HepG2 (cell line): ENCODE measurements around the gene KIAA1958. TPM values are rescaled to one million over a fixed set of nuclear protein-coding genes. Genes with fewer than 3 reads are reported as not detected.

Experiments used
- ATAC-seq: fragments of 200-7000 bp; cut with Tn5 transposase; 3 replicates; pipeline ENCODE4 v1.9.1; 2020; ENCODE audit warnings: mild to moderate bottlenecking, moderate library complexity
- BruUV-seq: library from RNA; stranded (reverse); fragments of 400-500 nt; replicated peaks from 2 replicates; lab custom pipeline; 2021; lab: Mats Ljungman, UMichigan
- CTCF ChIA-PET: fragments of 300-600 bp; formaldehyde crosslinking; extraction: SDS; loops from one replicate; lab custom pipeline; 2021; ENCODE audit warnings: low total read pairs, inconsistent platforms, low intra/inter-chr PET ratio; lab: Yijun Ruan, JAX
- POLR2A ChIA-PET: fragments of 350-600 bp; sonication (Branson Sonifier 250); formaldehyde crosslinking; loops from one replicate; lab custom pipeline; 2020; ENCODE audit warnings: antibody characterized with exemption, inconsistent platforms; lab: Yijun Ruan, JAX
- DNase-seq: peaks from one replicate; pipeline ENCODE4 v3.0.0-alpha.2; 2015; ENCODE audit warnings: low spot score
- FAIRE-seq: peaks from 3 replicates; lab custom pipeline; 2011; peaks lifted over from hg19 to GRCh38; lab: Jason Lieb, UNC
- H2AFZ ChIP-seq: one replicate; pipeline ENCODE4 v1.6.1; 2011; ENCODE audit warnings: low read length, inconsistent platforms
- H3K27ac ChIP-seq: fragments of 300-600 bp; 3 replicates; pipeline ENCODE4 v1.8.0; 2011; ENCODE audit warnings: mixed run types, mild to moderate bottlenecking, mixed read lengths, low read length, inconsistent platforms; ENCODE audit not compliant: insufficient read depth; ENCODE audit errors: extremely low read length
- H3K27me3 ChIP-seq, 2 experiments: fragments of 200-600 bp in 1 of 2; 2 replicates in 1 of 2; 3 replicates in 1 of 2; pipeline versions ENCODE4 v1.6.0 to v1.8.0; 2011; ENCODE audit warnings: low read length in 2 of 2, mild to moderate bottlenecking in 2 of 2, moderate library complexity in 2 of 2, inconsistent platforms in 1 of 2; ENCODE audit not compliant: insufficient read depth in 2 of 2, control insufficient read depth in 1 of 2
- H3K36me3 ChIP-seq, 2 experiments: fragments of 200-600 bp in 1 of 2; replicated peaks in 1 of 2; 2 replicates in 1 of 2; 3 replicates in 1 of 2; pipeline versions ENCODE4 v1.5.1 to v1.8.0; 2011; ENCODE audit warnings: low read length in 2 of 2, inconsistent platforms in 1 of 2; ENCODE audit not compliant: insufficient read depth in 2 of 2, control insufficient read depth in 1 of 2
- H3K4me1 ChIP-seq: 2 replicates; pipeline ENCODE4 v1.5.1; 2012; ENCODE audit warnings: low read length, inconsistent platforms; ENCODE audit not compliant: insufficient read depth
- H3K4me2 ChIP-seq: 2 replicates; pipeline ENCODE4 v1.6.0; 2011; ENCODE audit warnings: low read depth, low read length, inconsistent platforms
- H3K4me3 ChIP-seq, 3 experiments: fragments of 200-600 bp in 1 of 3; sonication (generic), shearing (Covaris generic) in 1 of 3; replicated peaks in 1 of 3; 2 replicates each; pipeline ENCODE4 v1.5.1; 2011 to 2016; ENCODE audit warnings: low read length in 3 of 3, inconsistent platforms in 2 of 3, low read depth in 2 of 3, mild to moderate bottlenecking in 2 of 3, control low read depth in 1 of 3, mixed read lengths in 1 of 3; ENCODE audit not compliant: insufficient read depth in 1 of 3
- H3K79me2 ChIP-seq: one replicate; pipeline ENCODE4 v1.6.1; 2011; ENCODE audit warnings: low read length, inconsistent platforms; ENCODE audit not compliant: insufficient read depth
- H3K9ac ChIP-seq: 2 replicates; pipeline ENCODE4 v1.6.0; 2011; ENCODE audit warnings: mild to moderate bottlenecking, low read depth, low read length, inconsistent platforms; ENCODE audit not compliant: insufficient read depth
- H3K9me3 ChIP-seq: 2 replicates; pipeline ENCODE4 v1.5.1; 2012; ENCODE audit warnings: mild to moderate bottlenecking, low read length
- H4K20me1 ChIP-seq: 2 replicates; pipeline ENCODE4 v1.6.0; 2011; ENCODE audit warnings: inconsistent platforms, mild to moderate bottlenecking, low read length, moderate library complexity; ENCODE audit not compliant: insufficient read depth
- CBX1 ChIP-seq: IDR thresholded peaks from one replicate; pipeline ENCODE4 v1.6.1; 2016; ENCODE audit warnings: antibody characterized with exemption, low read depth
- GATA4 ChIP-seq: sonication (generic); IDR thresholded peaks from 2 replicates; pipeline ENCODE4 v1.6.1; 2016; ENCODE audit warnings: antibody characterized with exemption, low read depth, borderline replicate concordance
- HES4 ChIP-seq: sonication (generic); formaldehyde crosslinking; IDR thresholded peaks from 2 replicates; pipeline ENCODE4 v1.9.0; 2021; ENCODE audit warnings: mild to moderate bottlenecking, missing genetic modification reagents, borderline replicate concordance
- HMGA1 ChIP-seq: sonication (generic); formaldehyde crosslinking; conservative IDR thresholded peaks from 2 replicates; pipeline ENCODE4 v1.4.0; 2020; ENCODE audit warnings: missing genetic modification reagents
- ISL2 ChIP-seq: sonication (generic); formaldehyde crosslinking; IDR thresholded peaks from 2 replicates; pipeline ENCODE4 v1.5.0; 2020; ENCODE audit warnings: missing genetic modification reagents
- SUZ12 ChIP-seq: fragments of 150-350 bp; IDR thresholded peaks from 2 replicates; pipeline ENCODE4 v1.6.1; 2014; ENCODE audit warnings: low read depth, low read length
- ZNF30 ChIP-seq: sonication (generic); formaldehyde crosslinking; IDR thresholded peaks from 2 replicates; pipeline ENCODE4 v1.5.0; 2020; ENCODE audit warnings: mild to moderate bottlenecking, missing genetic modification reagents
- WGBS: methylation state at CpG from one replicate; pipeline ENCODE4 v1.1.6; 2017; ENCODE audit warnings: low lambda C conversion rate; 5-methylcytosine and 5-hydroxymethylcytosine counted together
- in situ Hi-C: cut with HindIII; loops from 2 replicates; pipeline ENCODE4 v1.10.0; 2017; ENCODE audit warnings: low pct_unique_long_range_greater_than_20kb; ENCODE audit not compliant: extremely low pct_ligation_motif_present
- intact Hi-C: fragments of 100-400 bp; cut with micrococcal nuclease; formaldehyde crosslinking; loops from one replicate; pipeline ENCODE4 v1.10.0; 2022; ENCODE audit not compliant: unreplicated experiment
- polyA plus RNA-seq, 8 experiments: library from polyadenylated mRNA; depleted of rRNA in 3 of 8; stranded (reverse) in 7 of 8; unstranded in 1 of 8; fragments of >200 nt; fragmentation: Illumina TruSeq in 4 of 8; extraction: Trizol in 4 of 8; gene quantifications; 2 replicates each; pipeline versions ENCODE4 v1.2.1 to v1.2.3, GENCODE V29; 2011 to 2016; ENCODE audit warnings: low read depth in 4 of 8, missing spikeins in 1 of 8, mixed read lengths in 1 of 8; ENCODE audit not compliant: insufficient read depth in 1 of 8
- total RNA-seq, 5 experiments: library from RNA; depleted of rRNA; stranded (reverse); fragments of >200 nt; fragmentation: Illumina TruSeq; extraction: Trizol; gene quantifications; 2 replicates each; pipeline ENCODE4 v1.2.3, GENCODE V29; 2016; ENCODE audit warnings: low read depth in 1 of 5
- TF ChIP-seq, protein P1 (sequence below): sonication (generic); formaldehyde crosslinking; IDR thresholded peaks from 2 replicates; pipeline ENCODE4; 2020; ENCODE audit warnings: missing genetic modification reagents, mild to moderate bottlenecking, borderline replicate concordance
- TF ChIP-seq, protein P2 (sequence below): sonication (generic); formaldehyde crosslinking; IDR thresholded peaks from 2 replicates; pipeline ENCODE4 v1.4.0; 2020; ENCODE audit warnings: missing genetic modification reagents
- TF ChIP-seq, protein P3 (sequence below), 2 experiments: sonication (generic) in 1 of 2; formaldehyde crosslinking in 1 of 2; IDR thresholded peaks; 2 replicates each; pipeline versions ENCODE4 v1.6.1 to v1.9.0; 2014 to 2022; ENCODE audit warnings: antibody characterized with exemption in 1 of 2, borderline replicate concordance in 1 of 2, inconsistent platforms in 1 of 2, low read depth in 1 of 2, missing genetic modification reagents in 1 of 2
- TF ChIP-seq, protein P4 (sequence below): sonication (generic); formaldehyde crosslinking; IDR thresholded peaks from 2 replicates; pipeline ENCODE4 v1.9.0; 2021; ENCODE audit warnings: missing genetic modification reagents, mild to moderate bottlenecking, borderline replicate concordance

The KIAA1958 gene
- total and polyA plus RNA-seq, 2 of the 13 experiments (the other 11 are each of a cell fraction or from before 2014, with no cell fraction given) = 8.5 to 10.3 TPM

DNA sequence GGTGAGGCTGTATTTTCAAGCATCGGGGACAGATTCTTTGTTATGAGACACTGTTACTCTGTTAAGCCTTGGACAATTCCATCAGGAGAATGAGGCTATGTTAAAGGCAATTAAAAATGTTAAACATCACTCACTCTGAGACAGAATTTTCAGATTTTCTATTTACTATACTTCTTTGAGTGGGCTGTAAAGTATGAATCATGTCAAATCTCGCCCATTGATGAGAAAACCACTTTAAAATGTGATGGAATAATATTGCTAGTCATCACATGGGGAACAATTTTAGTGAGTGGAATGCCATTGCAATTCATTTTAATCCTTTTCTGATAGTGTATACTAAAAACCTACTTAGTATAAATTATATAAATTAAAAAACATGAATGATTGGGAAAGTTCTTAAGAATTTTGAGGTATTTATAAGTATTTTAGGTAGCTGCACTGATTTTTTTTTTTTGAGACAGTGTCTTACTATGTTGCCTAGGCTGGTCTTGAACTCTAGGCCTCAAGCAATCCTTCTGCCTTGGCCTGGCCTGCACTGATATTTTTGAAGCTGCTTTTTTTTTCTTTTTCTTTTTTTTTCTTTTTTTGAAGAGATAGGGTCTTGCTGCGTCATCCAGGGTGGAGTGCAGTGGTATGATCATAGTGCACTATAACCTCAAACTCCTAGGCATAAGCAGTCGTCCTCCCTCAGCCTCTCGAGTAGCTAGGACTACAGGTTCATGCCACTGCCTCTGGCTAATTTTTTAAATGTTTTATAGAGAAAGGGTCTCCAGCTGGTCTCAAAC, 73.2 kb downstream of the KIAA1958 start:
- H3K36me3 ChIP-seq = no peaks in the 10 kb centered on the region
- H4K20me1 ChIP-seq = no peaks in the 10 kb centered on the region
- peaks cover 46% of the 10 kb centered on the region for H3K79me2 ChIP-seq
- ChIA-PET POLR2A (no interaction called here), CTCF (no interaction called here)
- FAIRE-seq (no peak), ATAC-seq (no peak), DNase-seq (no peak)
- no peak overlapping the region for H2AFZ ChIP-seq
- peaks cover 36% of the 10 kb centered on the region for H3K4me1 ChIP-seq
- H3K4me3 ChIP-seq = no peak overlapping the region
- H3K27me3 ChIP-seq = no peaks in the 10 kb centered on the region
- in situ Hi-C loops = no loop called here
- no TSS peak for BruUV-seq
- H3K9me3 ChIP-seq = no peaks in the 10 kb centered on the region
- 76% methylated on average over 5 of the region's 5 CpGs for WGBS
- no peak overlapping the region for H3K4me2 ChIP-seq
- no peak overlapping the region for H3K27ac ChIP-seq
- H3K9ac ChIP-seq = no peak overlapping the region
- intact Hi-C loops = no loop called here
- TF ChIP-seq CBX1 (no peak), HMGA1 (no peak), ZNF30 (no peak), HES4 (CRISPR knock-in tag) (no peak), GATA4 (no peak), SUZ12 (no peak), ISL2 (CRISPR knock-in tag) (no peak)
- TF ChIP-seq, protein P1, sequence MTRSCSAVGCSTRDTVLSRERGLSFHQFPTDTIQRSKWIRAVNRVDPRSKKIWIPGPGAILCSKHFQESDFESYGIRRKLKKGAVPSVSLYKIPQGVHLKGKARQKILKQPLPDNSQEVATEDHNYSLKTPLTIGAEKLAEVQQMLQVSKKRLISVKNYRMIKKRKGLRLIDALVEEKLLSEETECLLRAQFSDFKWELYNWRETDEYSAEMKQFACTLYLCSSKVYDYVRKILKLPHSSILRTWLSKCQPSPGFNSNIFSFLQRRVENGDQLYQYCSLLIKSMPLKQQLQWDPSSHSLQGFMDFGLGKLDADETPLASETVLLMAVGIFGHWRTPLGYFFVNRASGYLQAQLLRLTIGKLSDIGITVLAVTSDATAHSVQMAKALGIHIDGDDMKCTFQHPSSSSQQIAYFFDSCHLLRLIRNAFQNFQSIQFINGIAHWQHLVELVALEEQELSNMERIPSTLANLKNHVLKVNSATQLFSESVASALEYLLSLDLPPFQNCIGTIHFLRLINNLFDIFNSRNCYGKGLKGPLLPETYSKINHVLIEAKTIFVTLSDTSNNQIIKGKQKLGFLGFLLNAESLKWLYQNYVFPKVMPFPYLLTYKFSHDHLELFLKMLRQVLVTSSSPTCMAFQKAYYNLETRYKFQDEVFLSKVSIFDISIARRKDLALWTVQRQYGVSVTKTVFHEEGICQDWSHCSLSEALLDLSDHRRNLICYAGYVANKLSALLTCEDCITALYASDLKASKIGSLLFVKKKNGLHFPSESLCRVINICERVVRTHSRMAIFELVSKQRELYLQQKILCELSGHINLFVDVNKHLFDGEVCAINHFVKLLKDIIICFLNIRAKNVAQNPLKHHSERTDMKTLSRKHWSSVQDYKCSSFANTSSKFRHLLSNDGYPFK (CRISPR knock-in tag) = no peak
- TF ChIP-seq, protein P2, sequence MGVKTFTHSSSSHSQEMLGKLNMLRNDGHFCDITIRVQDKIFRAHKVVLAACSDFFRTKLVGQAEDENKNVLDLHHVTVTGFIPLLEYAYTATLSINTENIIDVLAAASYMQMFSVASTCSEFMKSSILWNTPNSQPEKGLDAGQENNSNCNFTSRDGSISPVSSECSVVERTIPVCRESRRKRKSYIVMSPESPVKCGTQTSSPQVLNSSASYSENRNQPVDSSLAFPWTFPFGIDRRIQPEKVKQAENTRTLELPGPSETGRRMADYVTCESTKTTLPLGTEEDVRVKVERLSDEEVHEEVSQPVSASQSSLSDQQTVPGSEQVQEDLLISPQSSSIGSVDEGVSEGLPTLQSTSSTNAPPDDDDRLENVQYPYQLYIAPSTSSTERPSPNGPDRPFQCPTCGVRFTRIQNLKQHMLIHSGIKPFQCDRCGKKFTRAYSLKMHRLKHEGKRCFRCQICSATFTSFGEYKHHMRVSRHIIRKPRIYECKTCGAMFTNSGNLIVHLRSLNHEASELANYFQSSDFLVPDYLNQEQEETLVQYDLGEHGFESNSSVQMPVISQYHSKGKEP (CRISPR knock-in tag) = no peak
- TF ChIP-seq, protein P3, sequence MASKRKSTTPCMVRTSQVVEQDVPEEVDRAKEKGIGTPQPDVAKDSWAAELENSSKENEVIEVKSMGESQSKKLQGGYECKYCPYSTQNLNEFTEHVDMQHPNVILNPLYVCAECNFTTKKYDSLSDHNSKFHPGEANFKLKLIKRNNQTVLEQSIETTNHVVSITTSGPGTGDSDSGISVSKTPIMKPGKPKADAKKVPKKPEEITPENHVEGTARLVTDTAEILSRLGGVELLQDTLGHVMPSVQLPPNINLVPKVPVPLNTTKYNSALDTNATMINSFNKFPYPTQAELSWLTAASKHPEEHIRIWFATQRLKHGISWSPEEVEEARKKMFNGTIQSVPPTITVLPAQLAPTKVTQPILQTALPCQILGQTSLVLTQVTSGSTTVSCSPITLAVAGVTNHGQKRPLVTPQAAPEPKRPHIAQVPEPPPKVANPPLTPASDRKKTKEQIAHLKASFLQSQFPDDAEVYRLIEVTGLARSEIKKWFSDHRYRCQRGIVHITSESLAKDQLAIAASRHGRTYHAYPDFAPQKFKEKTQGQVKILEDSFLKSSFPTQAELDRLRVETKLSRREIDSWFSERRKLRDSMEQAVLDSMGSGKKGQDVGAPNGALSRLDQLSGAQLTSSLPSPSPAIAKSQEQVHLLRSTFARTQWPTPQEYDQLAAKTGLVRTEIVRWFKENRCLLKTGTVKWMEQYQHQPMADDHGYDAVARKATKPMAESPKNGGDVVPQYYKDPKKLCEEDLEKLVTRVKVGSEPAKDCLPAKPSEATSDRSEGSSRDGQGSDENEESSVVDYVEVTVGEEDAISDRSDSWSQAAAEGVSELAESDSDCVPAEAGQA (IDR thresholded peaks at IDR 0.05; ENCODE audit: low read depth) = no peak
- TF ChIP-seq, protein P3 (CRISPR knock-in tag; IDR thresholded peaks at IDR 0.05; ENCODE audit: borderline replicate concordance) = no peak
- TF ChIP-seq, protein P4, sequence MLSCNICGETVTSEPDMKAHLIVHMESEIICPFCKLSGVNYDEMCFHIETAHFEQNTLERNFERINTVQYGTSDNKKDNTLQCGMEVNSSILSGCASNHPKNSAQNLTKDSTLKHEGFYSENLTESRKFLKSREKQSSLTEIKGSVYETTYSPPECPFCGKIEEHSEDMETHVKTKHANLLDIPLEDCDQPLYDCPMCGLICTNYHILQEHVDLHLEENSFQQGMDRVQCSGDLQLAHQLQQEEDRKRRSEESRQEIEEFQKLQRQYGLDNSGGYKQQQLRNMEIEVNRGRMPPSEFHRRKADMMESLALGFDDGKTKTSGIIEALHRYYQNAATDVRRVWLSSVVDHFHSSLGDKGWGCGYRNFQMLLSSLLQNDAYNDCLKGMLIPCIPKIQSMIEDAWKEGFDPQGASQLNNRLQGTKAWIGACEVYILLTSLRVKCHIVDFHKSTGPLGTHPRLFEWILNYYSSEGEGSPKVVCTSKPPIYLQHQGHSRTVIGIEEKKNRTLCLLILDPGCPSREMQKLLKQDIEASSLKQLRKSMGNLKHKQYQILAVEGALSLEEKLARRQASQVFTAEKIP (CRISPR knock-in tag) = no peak
